Measurements from ENCODE around the gene SLC39A11. TPM values are rescaled to one million over a fixed set of nuclear protein-coding genes. Genes with fewer than 3 reads are reported as not detected.
A peak's percentile ranks its signal among the peaks of the same experiment; 100 is the strongest.

Gene SLC39A11
- total and polyA plus RNA-seq, 2 of the 13 experiments (the other 11 are each of a cell fraction or from before 2014, with no cell fraction given), result 17.2 to 31.5 TPM

GRCh38 chr17:72858826-72859495, 233.5 kb downstream of the SLC39A11 start (continued):
- TF ChIP-seq ETS1 (CRISPR knock-in tag; IDR thresholded peaks at IDR 0.05), result no peak
- no peak for TF ChIP-seq HNRNPK (IDR thresholded peaks at IDR 0.05; ENCODE audit: low read depth, low read length, poor library complexity, severe bottlenecking)
- TF ChIP-seq ZFYVE20 (CRISPR knock-in tag; IDR thresholded peaks at IDR 0.05; ENCODE audit: borderline replicate concordance, low read depth), result no peak
- TF ChIP-seq RBM39 (IDR thresholded peaks at IDR 0.05; ENCODE audit: low read depth, low read length, poor library complexity, severe bottlenecking), result no peak
- no peak for TF ChIP-seq KAT2B (IDR thresholded peaks at IDR 0.05; ENCODE audit: borderline replicate concordance, low read depth, low read length)
- TF ChIP-seq NCOA2 (CRISPR knock-in tag; IDR thresholded peaks at IDR 0.05), result peak; percentile 34; the same call in 1 of the 2 replicates
- no peak for TF ChIP-seq ZNF224 (CRISPR knock-in tag; IDR thresholded peaks at IDR 0.05)
- TF ChIP-seq PATZ1 (CRISPR knock-in tag; IDR thresholded peaks at IDR 0.05), result no peak
- no peak for TF ChIP-seq BORCS8-MEF2B (CRISPR knock-in tag; IDR thresholded peaks at IDR 0.05)
- TF ChIP-seq ZNF598 (CRISPR knock-in tag; IDR thresholded peaks at IDR 0.05; ENCODE audit: borderline replicate concordance), result no peak
- TF ChIP-seq ZKSCAN1 (IDR thresholded peaks at IDR 0.05; ENCODE audit: low read length), result no peak
- TF ChIP-seq MXI1 (IDR thresholded peaks at IDR 0.05; ENCODE audit: borderline replicate concordance, low read depth, low read length), result no peak
- TF ChIP-seq ZNF101 (CRISPR knock-in tag; IDR thresholded peaks at IDR 0.05; ENCODE audit: borderline replicate concordance, low read depth), result no peak
- TF ChIP-seq TEF (CRISPR knock-in tag; IDR thresholded peaks at IDR 0.05), result 0 out of 2 replicates have a peak, but pooled peaks have one; percentile 68
- TF ChIP-seq ISX (CRISPR knock-in tag; conservative IDR thresholded peaks at IDR 0.05), result no peak
- TF ChIP-seq ZBTB7A (CRISPR knock-in tag; IDR thresholded peaks at IDR 0.05), result no peak
- TF ChIP-seq ZNF512 (CRISPR knock-in tag; IDR thresholded peaks at IDR 0.05), result no peak
- TF ChIP-seq ZNF549 (CRISPR knock-in tag; IDR thresholded peaks at IDR 0.05), result no peak
- TF ChIP-seq ZNF253 (CRISPR knock-in tag; IDR thresholded peaks at IDR 0.05; ENCODE audit: borderline replicate concordance), result no peak
- TF ChIP-seq ZNF160 (CRISPR knock-in tag; IDR thresholded peaks at IDR 0.05), result no peak
- no peak for TF ChIP-seq ZNF782 (CRISPR knock-in tag; IDR thresholded peaks at IDR 0.05; ENCODE audit: borderline replicate concordance)
- no peak for TF ChIP-seq RFX5 (IDR thresholded peaks at IDR 0.05; ENCODE audit: low read depth, low read length)
- TF ChIP-seq ZNF883 (CRISPR knock-in tag; IDR thresholded peaks at IDR 0.05; ENCODE audit: not compliant biosample characterization), result no peak
- peak; percentile 61; the same call in 1 of the 2 replicates for TF ChIP-seq FOXK1 (CRISPR knock-in tag; IDR thresholded peaks at IDR 0.05; ENCODE audit: borderline replicate concordance, low read depth)
- no peak for TF ChIP-seq GATAD1 (CRISPR knock-in tag; IDR thresholded peaks at IDR 0.05)
- no peak for TF ChIP-seq SIX4 (CRISPR knock-in tag; IDR thresholded peaks at IDR 0.05)

Measured in HepG2 (cell line).